Stimulated activated CD8-positive, alpha-beta memory T cell treated with anti-CD3 and anti-CD28 coated beads, Interleukin-15, amount 100 ng/mL, for 1 hour (primary cell): Measurements from ENCODE around the gene PNLIP.

Experiments used
- DNase-seq: peaks from one replicate; pipeline ENCODE4 v3.0.0-alpha.2; 2020; ENCODE audit warnings: low read depth

PNLIP gene

GRCh38 chr10:116587878-116588591 is 42.3 kb downstream of the PNLIP start:
- DNase-seq = no peak

- no peak for DNase-seq
Measured at GRCh38 chr10:116588995-116589394, 43.3 kb downstream of the PNLIP start.

GRCh38 chr10:116589926-116590325 is 44.2 kb downstream of the PNLIP start:
- DNase-seq = no peak

GRCh38 chr10:116590590-116591444 is 45.1 kb downstream of the PNLIP start, which contains the start of gene PNLIPRP1:
Gene PNLIPRP1, plus strand, starts transcription at chr10:116590959. Its CDS starts 171 bp downstream, at chr10:116591130.
- DNase-seq = no peak

- DNase-seq = no peak
Measured at GRCh38 chr10:116593139-116593740, 47.5 kb downstream of the PNLIP start.

GRCh38 chr10:116594525-116595035 is 48.8 kb downstream of the PNLIP start:
- no peak for DNase-seq

- no peak for DNase-seq
Measured at GRCh38 chr10:116596062-116596461, 50.3 kb downstream of the PNLIP start.

- DNase-seq = no peak
Measured at GRCh38 chr10:116597543-116597942, 51.8 kb downstream of the PNLIP start.

GRCh38 chr10:116598329-116598728 is 52.6 kb downstream of the PNLIP start:
- no peak for DNase-seq

- no peak for DNase-seq
Measured at GRCh38 chr10:116599991-116600390, 54.3 kb downstream of the PNLIP start.

- no peak for DNase-seq
Measured at GRCh38 chr10:116602648-116603400, 57.1 kb downstream of the PNLIP start.

GRCh38 chr10:116606061-116606483 is 60.3 kb downstream of the PNLIP start:
- no peak for DNase-seq

GRCh38 chr10:116607336-116607735 is 61.6 kb downstream of the PNLIP start:
- no peak for DNase-seq

- DNase-seq = no peak
Measured at GRCh38 chr10:116608686-116609594, 63.2 kb downstream of the PNLIP start.

GRCh38 chr10:116610443-116611152 is 64.9 kb downstream of the PNLIP start:
- DNase-seq = no peak

GRCh38 chr10:116611153-116611545 is 65.4 kb downstream of the PNLIP start:
- DNase-seq = no peak

- DNase-seq = no peak
Measured at GRCh38 chr10:116612107-116612769, 66.5 kb downstream of the PNLIP start.

- DNase-seq = no peak
Measured at GRCh38 chr10:116613471-116613870, 67.7 kb downstream of the PNLIP start.

- no peak for DNase-seq
Measured at GRCh38 chr10:116614796-116615195, 69.1 kb downstream of the PNLIP start.
